ENCODE results near the gene PFKL.
"Not testable (repeated sequence)": the region's sequence is repeated elsewhere in the genome, so short reads cannot be mapped to it uniquely, and the experiment has no call there.

The PFKL gene

GRCh38 chr21:44354775-44355771 is 55.2 kb downstream of the PFKL start:
- in situ Hi-C loops (cut with MboI; ENCODE audit: low sequenced_read_pairs), result no loop called here

GRCh38 chr21:44356160-44356559 is 56.3 kb downstream of the PFKL start:
- in situ Hi-C loops (cut with MboI; ENCODE audit: low sequenced_read_pairs), result no loop called here

GRCh38 chr21:44356636-44357035 is 56.8 kb downstream of the PFKL start:
- in situ Hi-C loops (cut with MboI; ENCODE audit: low sequenced_read_pairs), result no loop called here

GRCh38 chr21:44357064-44357837 is 57.4 kb downstream of the PFKL start:
- in situ Hi-C loops (cut with MboI; ENCODE audit: low sequenced_read_pairs), result no loop called here

- in situ Hi-C loops (cut with MboI; ENCODE audit: low sequenced_read_pairs), result no loop called here
Observed at GRCh38 chr21:44359396-44359795, 59.5 kb downstream of the PFKL start.

GRCh38 chr21:44360159-44360558 is 60.3 kb downstream of the PFKL start:
- in situ Hi-C loops (cut with MboI; ENCODE audit: low sequenced_read_pairs), result no loop called here

- in situ Hi-C loops (cut with MboI; ENCODE audit: low sequenced_read_pairs), result not testable (repeated sequence)
Observed at GRCh38 chr21:44361903-44362302, 62.0 kb downstream of the PFKL start.

GRCh38 chr21:44363278-44363677 is 63.4 kb downstream of the PFKL start:
- in situ Hi-C loops (cut with MboI; ENCODE audit: low sequenced_read_pairs), result no loop called here

- in situ Hi-C loops (cut with MboI; ENCODE audit: low sequenced_read_pairs), result no loop called here
Observed at GRCh38 chr21:44364151-44365053, 64.5 kb downstream of the PFKL start.

- in situ Hi-C loops (cut with MboI; ENCODE audit: low sequenced_read_pairs), result no loop called here
Observed at GRCh38 chr21:44365251-44365966, 65.6 kb downstream of the PFKL start.

- in situ Hi-C loops (cut with MboI; ENCODE audit: low sequenced_read_pairs), result no loop called here
Observed at GRCh38 chr21:44365967-44366585, 66.2 kb downstream of the PFKL start.

GRCh38 chr21:44366586-44367211 is 66.8 kb downstream of the PFKL start:
- in situ Hi-C loops (cut with MboI; ENCODE audit: low sequenced_read_pairs), result no loop called here

- in situ Hi-C loops (cut with MboI; ENCODE audit: low sequenced_read_pairs), result no loop called here
Observed at GRCh38 chr21:44368711-44369446, 69.0 kb downstream of the PFKL start.

GRCh38 chr21:44370027-44370735 is 70.3 kb downstream of the PFKL start:
- in situ Hi-C loops (cut with MboI; ENCODE audit: low sequenced_read_pairs), result loop anchor here (10.0 kb wide), 1 partner anchor 65 kb away; no protein-coding TSS in a partner anchor

GRCh38 chr21:44370786-44371410 is 71.0 kb downstream of the PFKL start:
- in situ Hi-C loops (cut with MboI; ENCODE audit: low sequenced_read_pairs), result loop anchor here (10.0 kb wide), 1 partner anchor 64 kb away; no protein-coding TSS in a partner anchor

- in situ Hi-C loops (cut with MboI; ENCODE audit: low sequenced_read_pairs), result loop anchor here (10.0 kb wide), 1 partner anchor 63 kb away; no protein-coding TSS in a partner anchor
Observed at GRCh38 chr21:44371596-44371995, 71.7 kb downstream of the PFKL start.

GRCh38 chr21:44372616-44373015 is 72.8 kb downstream of the PFKL start:
- in situ Hi-C loops (cut with MboI; ENCODE audit: low sequenced_read_pairs), result loop anchor here (10.0 kb wide), 1 partner anchor 62 kb away; no protein-coding TSS in a partner anchor
